HEK293 (cell line): ENCODE results near the gene ITIH1.

Experiments
- CTCF ChIA-PET: fragments of 350-600 bp; formaldehyde crosslinking; extraction: SDS; loops from one replicate; lab custom pipeline; 2021; ENCODE audit warnings: antibody characterized with exemption; lab: Yijun Ruan, JAX
- POLR2A ChIA-PET: fragments of 300-600 bp; formaldehyde crosslinking; extraction: SDS; loops from one replicate; lab custom pipeline; 2020; ENCODE audit warnings: antibody characterized with exemption, inconsistent platforms; lab: Yijun Ruan, JAX
- H3K27ac ChIP-seq: fragments of 200-500 bp; sonication (Bioruptor generic); 2 replicates; pipeline ENCODE4 v1.5.1; 2014; ENCODE audit warnings: low read depth, low read length, control low read depth, inconsistent platforms; ENCODE audit errors: extremely low read depth
- H3K36me3 ChIP-seq, 2 experiments: fragments of 200-500 bp in 1 of 2; sonication (Bioruptor generic) in 1 of 2; 1 replicate in 1 of 2; 2 replicates in 1 of 2; pipeline ENCODE4 v1.5.1; 2014 to 2017; ENCODE audit warnings: inconsistent platforms in 2 of 2, low read length in 2 of 2; ENCODE audit not compliant: control insufficient read depth in 2 of 2, insufficient read depth in 1 of 2
- H3K4me1 ChIP-seq: fragments of 200-500 bp; sonication (Bioruptor generic); 2 replicates; pipeline ENCODE4 v1.5.1; 2014; ENCODE audit warnings: mild to moderate bottlenecking, low read length, inconsistent platforms; ENCODE audit not compliant: control insufficient read depth, insufficient read depth
- H3K4me3 ChIP-seq: 2 replicates; pipeline ENCODE4 v1.5.1; 2011; ENCODE audit warnings: low read depth, mild to moderate bottlenecking, control low read depth, low read length, moderate library complexity
- H3K9me3 ChIP-seq: fragments of 200-500 bp; sonication (Bioruptor generic); 2 replicates; pipeline ENCODE4 v1.5.1; 2014; ENCODE audit warnings: low read depth, low read length, inconsistent platforms; ENCODE audit not compliant: control insufficient read depth, insufficient read depth
- CTCF ChIP-seq: fragments of 450-650 bp; formaldehyde crosslinking; IDR thresholded peaks from 2 replicates; pipeline ENCODE4 v1.5.1; 2016; ENCODE audit warnings: missing biosample characterization, missing genetic modification characterization
- GFI1B ChIP-seq: fragments of 450-650 bp; formaldehyde crosslinking; IDR thresholded peaks from 2 replicates; pipeline ENCODE4 v1.5.1; 2016; ENCODE audit warnings: missing biosample characterization, missing genetic modification characterization
- KLF8 ChIP-seq: fragments of 450-650 bp; formaldehyde crosslinking; IDR thresholded peaks from 2 replicates; pipeline ENCODE4 v1.5.1; 2016; ENCODE audit warnings: missing biosample characterization, missing genetic modification characterization
- PRDM1 ChIP-seq: fragments of 450-650 bp; formaldehyde crosslinking; IDR thresholded peaks from 2 replicates; pipeline ENCODE4; 2016; ENCODE audit warnings: missing biosample characterization, missing genetic modification characterization
- SP7 ChIP-seq: fragments of 450-650 bp; formaldehyde crosslinking; IDR thresholded peaks from 2 replicates; pipeline ENCODE4 v1.5.1; 2016; ENCODE audit warnings: missing biosample characterization, missing genetic modification characterization
- YY1 ChIP-seq: fragments of 450-650 bp; formaldehyde crosslinking; IDR thresholded peaks from 2 replicates; pipeline ENCODE4 v1.5.1; 2018; ENCODE audit warnings: missing biosample characterization, missing genetic modification characterization
- ZBTB20 ChIP-seq: fragments of 450-650 bp; formaldehyde crosslinking; IDR thresholded peaks from 2 replicates; pipeline ENCODE4 v1.5.1; 2016; ENCODE audit warnings: missing biosample characterization, missing genetic modification characterization
- ZBTB44 ChIP-seq: fragments of 450-650 bp; IDR thresholded peaks from 2 replicates; pipeline ENCODE4 v1.5.1; 2018; ENCODE audit warnings: missing biosample characterization, mild to moderate bottlenecking, missing genetic modification characterization
- ZNF132 ChIP-seq: fragments of 450-650 bp; formaldehyde crosslinking; IDR thresholded peaks from 2 replicates; pipeline ENCODE4 v1.5.1; 2017; ENCODE audit warnings: missing biosample characterization, missing genetic modification characterization, borderline replicate concordance
- ZNF157 ChIP-seq: fragments of 450-650 bp; formaldehyde crosslinking; IDR thresholded peaks from 2 replicates; pipeline ENCODE4 v1.5.1; 2016; ENCODE audit warnings: missing biosample characterization, missing genetic modification characterization
- ZNF174 ChIP-seq: fragments of 450-650 bp; formaldehyde crosslinking; IDR thresholded peaks from 2 replicates; pipeline ENCODE4 v1.5.0; 2017; ENCODE audit warnings: missing biosample characterization, mild to moderate bottlenecking, missing genetic modification characterization
- ZNF2 ChIP-seq: fragments of 450-650 bp; formaldehyde crosslinking; IDR thresholded peaks from 2 replicates; pipeline ENCODE4 v1.5.1; 2016; ENCODE audit warnings: missing biosample characterization, missing genetic modification characterization
- ZNF266 ChIP-seq: fragments of 450-650 bp; formaldehyde crosslinking; IDR thresholded peaks from 2 replicates; pipeline ENCODE4 v1.5.1; 2016; ENCODE audit warnings: missing biosample characterization, missing genetic modification characterization, low read depth
- ZNF274 ChIP-seq, 2 experiments: fragments of 200-500 bp in 1 of 2; fragments of 450-650 bp in 1 of 2; sonication (Bioruptor generic) in 1 of 2; formaldehyde crosslinking in 1 of 2; IDR thresholded peaks; 2 replicates each; pipeline versions ENCODE4 v1.5.1 to v1.6.1; 2014 to 2016; ENCODE audit warnings: borderline replicate concordance in 1 of 2, inconsistent platforms in 1 of 2, low read length in 1 of 2, missing biosample characterization in 1 of 2, missing genetic modification characterization in 1 of 2
- ZNF335 ChIP-seq: fragments of 450-650 bp; formaldehyde crosslinking; conservative IDR thresholded peaks from 2 replicates; pipeline ENCODE4 v1.5.1; 2016; ENCODE audit warnings: missing biosample characterization, missing genetic modification characterization
- ZNF391 ChIP-seq: fragments of 450-650 bp; formaldehyde crosslinking; IDR thresholded peaks from 2 replicates; pipeline ENCODE4 v1.5.1; 2016; ENCODE audit warnings: low read depth, missing biosample characterization, missing genetic modification characterization, borderline replicate concordance
- ZNF529 ChIP-seq: fragments of 450-650 bp; formaldehyde crosslinking; IDR thresholded peaks from 2 replicates; pipeline ENCODE4 v1.5.1; 2017; ENCODE audit warnings: missing genetic modification characterization, missing biosample characterization; ENCODE audit not compliant: insufficient replicate concordance
- ZNF549 ChIP-seq: fragments of 450-650 bp; IDR thresholded peaks from 2 replicates; pipeline ENCODE4 v1.5.1; 2018; ENCODE audit warnings: missing biosample characterization, missing genetic modification characterization, mild to moderate bottlenecking, inconsistent platforms, moderate library complexity
- ZNF585B ChIP-seq: fragments of 450-650 bp; formaldehyde crosslinking; IDR thresholded peaks from 2 replicates; pipeline ENCODE4 v1.5.1; 2016; ENCODE audit warnings: missing biosample characterization, missing genetic modification characterization
- ZNF596 ChIP-seq: fragments of 450-650 bp; IDR thresholded peaks from 2 replicates; pipeline ENCODE4 v1.5.0; 2018; ENCODE audit warnings: missing biosample characterization, mild to moderate bottlenecking, missing genetic modification characterization, moderate library complexity
- ZNF658 ChIP-seq: fragments of 450-650 bp; formaldehyde crosslinking; IDR thresholded peaks from 2 replicates; pipeline ENCODE4; 2016; ENCODE audit warnings: missing biosample characterization, missing genetic modification characterization
- ZNF701 ChIP-seq: fragments of 450-650 bp; formaldehyde crosslinking; IDR thresholded peaks from 2 replicates; pipeline ENCODE4 v1.5.1; 2016; ENCODE audit warnings: missing biosample characterization, missing genetic modification characterization
- ZNF785 ChIP-seq: fragments of 450-650 bp; formaldehyde crosslinking; IDR thresholded peaks from 2 replicates; pipeline ENCODE4 v1.5.1; 2016; ENCODE audit warnings: missing biosample characterization, missing genetic modification characterization
- ZSCAN16 ChIP-seq: fragments of 450-650 bp; formaldehyde crosslinking; IDR thresholded peaks from 2 replicates; pipeline ENCODE4 v1.5.1; 2016; ENCODE audit warnings: missing biosample characterization, missing genetic modification characterization

The ITIH1 gene

GRCh38 chr3:52817221-52817620 lies 39.8 kb downstream of the ITIH1 start (continued):
- TF ChIP-seq ZNF157 (tag by site-specific recombination) (no peak), ZNF391 (tag by site-specific recombination) (no peak), ZNF701 (tag by site-specific recombination) (no peak), ZNF596 (no peak), PRDM1 (tag by site-specific recombination) (no peak), ZSCAN16 (tag by site-specific recombination) (no peak), SP7 (tag by site-specific recombination) (no peak), ZNF335 (no peak), YY1 (tag by site-specific recombination) (no peak), GFI1B (tag by site-specific recombination) (no peak), ZNF585B (no peak)

- TF ChIP-seq PRDM1 (tag by site-specific recombination) (no peak), ZNF658 (tag by site-specific recombination) (no peak), KLF8 (tag by site-specific recombination) (no peak), CTCF (tag by site-specific recombination) (no peak), ZNF2 (tag by site-specific recombination) (no peak), ZNF132 (tag by site-specific recombination) (no peak)
- TF ChIP-seq, all 188 proteins: peak for 0
- CTCF ChIA-PET = interaction anchor here (1.0 to 1.4 kb wide), 2 partner anchors 18 to 19 kb away, joined by 3 to 4 read pairs; no protein-coding TSS in a partner anchor
- Histone ChIP-seq H3K4me1 (no peaks in the 10 kb centered on the region), H3K27ac (no peak overlapping the region), H3K9me3 (no peaks in the 10 kb centered on the region), H3K36me3 (no peaks in the 10 kb centered on the region), H3K4me3 (no peak overlapping the region)
- POLR2A ChIA-PET = no interaction called here
Measured at GRCh38 chr3:52817860-52818259, 40.5 kb downstream of the ITIH1 start.

GRCh38 chr3:52819936-52820335 lies 42.5 kb downstream of the ITIH1 start:
- Histone ChIP-seq H3K27ac (no peak overlapping the region), H3K4me1 (no peaks in the 10 kb centered on the region), H3K9me3 (no peaks in the 10 kb centered on the region), H3K4me3 (no peak overlapping the region), H3K36me3 (peaks cover 0 to 4% of the 10 kb centered on the region in 2 experiments; a peak in 1 of 3 replicates)
- POLR2A ChIA-PET = no interaction called here
- no peak for TF ChIP-seq ZNF529 (tag by site-specific recombination)
- peak; percentile 68; the same call in 1 of the 2 replicates for TF ChIP-seq ZBTB44
- TF ChIP-seq ZNF174 (tag by site-specific recombination) = no peak
- TF ChIP-seq ZNF266 = no peak
- no peak for TF ChIP-seq ZNF274 (IDR thresholded peaks at IDR 0.05; ENCODE audit: low read length)
- no peak for TF ChIP-seq ZNF274 (tag by site-specific recombination; IDR thresholded peaks at IDR 0.05; ENCODE audit: borderline replicate concordance)
- TF ChIP-seq ZNF785 (tag by site-specific recombination) = no peak
- no peak for TF ChIP-seq ZNF549 (tag by site-specific recombination)
- peak; percentile 95 for TF ChIP-seq ZBTB20 (tag by site-specific recombination)
- CTCF ChIA-PET = interaction anchor here (0.6 to 1.8 kb wide), 5 partner anchors 8 to 65 kb away, joined by 3 to 8 read pairs (median 5); no protein-coding TSS in a partner anchor
